ENCODE measurements around the gene FAM193B. TPM values are rescaled to one million over a fixed set of nuclear protein-coding genes. Genes with fewer than 3 reads are reported as not detected.
A peak's percentile ranks its signal among the peaks of the same experiment; 100 is the strongest.

FAM193B gene
- total and polyA plus RNA-seq, 8 donors: 30.1 to 519 (median 45.0) TPM

- ATAC-seq: peak; percentile 92 to 96 (median 95)
- Histone ChIP-seq H3K4me1 (peaks cover 0 to 11% (median 4%) of the 10 kb centered on the region in 3 donors), H3K27ac (peak within 1 kb of the TSS; percentile 50 to 79 (median 68)), H3K9me3 (no peaks in the 10 kb centered on the region), H3K36me3 (peaks cover 0 to 28% (median 15%) of the 10 kb centered on the region in 3 donors), H3K4me3 (peak within 1 kb of the TSS; percentile 65 to 98 (median 81)), H3K27me3 (no peaks in the 10 kb centered on the region)
- TF ChIP-seq, protein P1, sequence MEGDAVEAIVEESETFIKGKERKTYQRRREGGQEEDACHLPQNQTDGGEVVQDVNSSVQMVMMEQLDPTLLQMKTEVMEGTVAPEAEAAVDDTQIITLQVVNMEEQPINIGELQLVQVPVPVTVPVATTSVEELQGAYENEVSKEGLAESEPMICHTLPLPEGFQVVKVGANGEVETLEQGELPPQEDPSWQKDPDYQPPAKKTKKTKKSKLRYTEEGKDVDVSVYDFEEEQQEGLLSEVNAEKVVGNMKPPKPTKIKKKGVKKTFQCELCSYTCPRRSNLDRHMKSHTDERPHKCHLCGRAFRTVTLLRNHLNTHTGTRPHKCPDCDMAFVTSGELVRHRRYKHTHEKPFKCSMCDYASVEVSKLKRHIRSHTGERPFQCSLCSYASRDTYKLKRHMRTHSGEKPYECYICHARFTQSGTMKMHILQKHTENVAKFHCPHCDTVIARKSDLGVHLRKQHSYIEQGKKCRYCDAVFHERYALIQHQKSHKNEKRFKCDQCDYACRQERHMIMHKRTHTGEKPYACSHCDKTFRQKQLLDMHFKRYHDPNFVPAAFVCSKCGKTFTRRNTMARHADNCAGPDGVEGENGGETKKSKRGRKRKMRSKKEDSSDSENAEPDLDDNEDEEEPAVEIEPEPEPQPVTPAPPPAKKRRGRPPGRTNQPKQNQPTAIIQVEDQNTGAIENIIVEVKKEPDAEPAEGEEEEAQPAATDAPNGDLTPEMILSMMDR (IDR thresholded peaks at IDR 0.05): no peak
- intact Hi-C loops (cut with DNase I): no loop called here
- DNase-seq: peak; percentile 96 to 99 (median 97)
- FAIRE-seq: peak; percentile 96
- 0% methylated on average over 95 to 96 of the region's 96 CpGs for WGBS, 2 donors
Observed at GRCh38 chr5:177516601-177517568, 37.5 kb downstream of the FAM193B start, which contains the start of gene DDX41. TSS of gene DDX41 (minus strand) at chr5:177516961. CDS start at chr5:177516945, 16 bp downstream.

DNA sequence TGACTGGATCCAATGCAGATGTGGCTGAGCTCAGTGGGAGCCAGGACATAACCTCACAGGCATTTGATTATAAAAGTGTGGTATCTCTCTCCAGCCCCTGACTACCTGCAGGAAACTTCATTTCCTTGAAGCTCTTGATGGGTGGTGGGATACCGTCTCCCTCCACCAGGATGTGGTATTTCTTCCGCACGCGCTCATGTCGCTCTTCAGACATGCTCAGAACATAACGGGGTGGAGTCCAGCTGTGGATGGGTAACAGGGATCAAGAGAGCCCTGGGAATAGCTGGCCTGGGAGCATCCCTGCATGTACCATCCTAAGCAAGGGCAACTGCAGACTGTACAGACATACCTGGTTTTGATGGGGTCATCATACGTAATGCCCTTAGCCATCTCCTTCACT, 38.8 kb downstream of the FAM193B start:
- Histone ChIP-seq H3K27me3 (no peaks in the 10 kb centered on the region), H3K9me3 (no peaks in the 10 kb centered on the region), H3K27ac (no peak overlapping the region), H3K4me1 (peaks cover 0 to 11% (median 4%) of the 10 kb centered on the region in 3 donors), H3K4me3 (peak overlapping the region in 1 of 4 donors; percentile 77), H3K36me3 (peaks cover 0 to 25% (median 16%) of the 10 kb centered on the region in 3 donors)
- ATAC-seq: no peak
- intact Hi-C loops (cut with DNase I): no loop called here
- no peak for FAIRE-seq
- WGBS, 2 donors: 84 to 89% methylated on average over 7 of the region's 7 CpGs
- no peak for DNase-seq
- TF ChIP-seq, protein P1 (IDR thresholded peaks at IDR 0.05): no peak

GRCh38 chr5:177514541-177514940, 39.8 kb downstream of the FAM193B start:
- DNase-seq (peak in 1 of 6 donors; percentile 53), FAIRE-seq (no peak), ATAC-seq (no peak)
- Histone ChIP-seq H3K27ac (no peak overlapping the region), H3K9me3 (no peaks in the 10 kb centered on the region), H3K36me3 (peaks cover 0 to 20% (median 16%) of the 10 kb centered on the region in 3 donors), H3K4me1 (peaks cover 0 to 11% (median 4%) of the 10 kb centered on the region in 3 donors), H3K4me3 (no peak overlapping the region), H3K27me3 (no peaks in the 10 kb centered on the region)
- intact Hi-C loops (cut with DNase I): loop anchor here in 1 of 3 donors (5.0 kb wide), 1 partner anchor 117 kb away; no protein-coding TSS in a partner anchor
- WGBS, 2 donors: 88 to 90% methylated on average over 11 of the region's 11 CpGs
- TF ChIP-seq, protein P1 (IDR thresholded peaks at IDR 0.05): no peak

DNA sequence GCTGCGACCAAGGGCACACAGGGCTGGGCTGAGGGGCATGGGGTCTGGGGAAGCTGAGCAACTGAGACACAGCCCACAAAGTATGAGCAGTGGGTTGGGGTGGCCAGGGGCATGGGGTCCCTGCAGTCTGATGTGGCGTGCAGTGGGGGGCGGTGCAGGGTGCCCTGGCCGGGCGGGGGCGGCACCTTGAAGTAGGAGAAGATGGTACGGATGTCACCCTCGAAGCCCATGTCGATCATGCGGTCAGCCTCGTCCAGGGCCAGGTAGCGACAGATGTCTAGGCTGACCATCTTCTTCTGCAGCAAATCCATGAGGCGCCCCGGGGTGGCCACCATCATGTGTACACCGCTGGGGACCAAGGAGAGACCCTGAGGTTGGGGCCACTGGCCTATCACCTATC, 40.9 kb downstream of the FAM193B start:
- H3K36me3 ChIP-seq: peaks cover 0 to 20% (median 16%) of the 10 kb centered on the region in 3 donors
- 95 to 97% methylated on average over 15 of the region's 15 CpGs for WGBS, 2 donors

More for the DNA sequence above, 40.9 kb downstream of the FAM193B start:
- Histone ChIP-seq H3K9me3 (no peaks in the 10 kb centered on the region), H3K4me1 (peaks cover 0 to 11% (median 4%) of the 10 kb centered on the region in 3 donors), H3K4me3 (no peak overlapping the region), H3K27me3 (no peaks in the 10 kb centered on the region), H3K27ac (no peak overlapping the region)
- DNase-seq (peak in 1 of 6 donors; percentile 58), ATAC-seq (no peak), FAIRE-seq (no peak)
- TF ChIP-seq, protein P1 (IDR thresholded peaks at IDR 0.05): no peak
- intact Hi-C loops (cut with DNase I): loop anchor here in 1 of 3 donors (5.0 kb wide), 1 partner anchor 116 kb away; no protein-coding TSS in a partner anchor
